OCI-LY1 (cell line): ENCODE results near the gene P4HA3.

Experiments used
- H2AFZ ChIP-seq: fragments of 200-600 bp; sonication (generic), shearing (Covaris generic); 2 replicates; pipeline ENCODE4 v1.6.0; 2014; ENCODE audit warnings: antibody characterized with exemption, mild to moderate bottlenecking, low read length
- H3F3A ChIP-seq: fragments of 200-600 bp; sonication (generic), shearing (Covaris generic); 2 replicates; pipeline ENCODE4 v1.6.0; 2014; ENCODE audit warnings: mild to moderate bottlenecking, antibody characterized with exemption, low read length, moderate library complexity; ENCODE audit not compliant: insufficient read depth
- H3K27ac ChIP-seq: fragments of 200-600 bp; sonication (generic); 2 replicates; pipeline ENCODE4 v1.5.1; 2014; ENCODE audit warnings: low read length, mixed run types, mild to moderate bottlenecking, low read depth; ENCODE audit not compliant: poor library complexity, severe bottlenecking
- H3K27me3 ChIP-seq: fragments of 200-600 bp; sonication (generic); 2 replicates; pipeline ENCODE4 v1.6.0; 2014; ENCODE audit warnings: antibody characterized with exemption, mild to moderate bottlenecking, low read length, moderate library complexity; ENCODE audit not compliant: insufficient read depth
- H3K36me3 ChIP-seq: fragments of 200-600 bp; sonication (generic); 2 replicates; pipeline ENCODE4 v1.6.1; 2014; ENCODE audit warnings: mild to moderate bottlenecking, antibody characterized with exemption, low read length, moderate library complexity, mixed read lengths; ENCODE audit not compliant: insufficient read depth
- H3K4me1 ChIP-seq: fragments of 200-600 bp; sonication (generic); 2 replicates; pipeline ENCODE4 v1.5.1; 2014; ENCODE audit warnings: mild to moderate bottlenecking, low read length, moderate library complexity; ENCODE audit not compliant: insufficient read depth, severe bottlenecking
- H3K4me2 ChIP-seq: fragments of 200-600 bp; sonication (generic), shearing (Covaris generic); 2 replicates; pipeline ENCODE4 v1.6.1; 2014; ENCODE audit warnings: low read length
- H3K4me3 ChIP-seq: fragments of 200-600 bp; sonication (generic); 2 replicates; pipeline ENCODE4 v1.5.1; 2014; ENCODE audit warnings: low read length, low read depth, mild to moderate bottlenecking, mixed read lengths; ENCODE audit not compliant: poor library complexity, severe bottlenecking
- H3K79me2 ChIP-seq: fragments of 200-600 bp; shearing (Covaris generic); 2 replicates; pipeline ENCODE4 v1.6.1; 2016; ENCODE audit warnings: mixed run types, low read length, mixed read lengths; ENCODE audit not compliant: insufficient read depth
- H3K9ac ChIP-seq: fragments of 200-600 bp; sonication (generic), shearing (Covaris generic); 2 replicates; pipeline ENCODE4 v1.6.1; 2014; ENCODE audit warnings: mild to moderate bottlenecking, low read length, mixed read lengths
- H3K9me2 ChIP-seq: fragments of 200-600 bp; sonication (generic), shearing (Covaris generic); 2 replicates; pipeline ENCODE4 v1.6.1; 2014; ENCODE audit warnings: low read depth, mild to moderate bottlenecking, low read length, mixed read lengths
- H3K9me3 ChIP-seq: fragments of 200-600 bp; shearing (Covaris generic); 2 replicates; pipeline ENCODE4 v1.6.1; 2014; ENCODE audit warnings: low read length, mixed read lengths
- H4K20me1 ChIP-seq: fragments of 200-600 bp; sonication (generic), shearing (Covaris generic); 2 replicates; pipeline ENCODE4 v1.6.0; 2016; ENCODE audit warnings: mild to moderate bottlenecking, low read length; ENCODE audit not compliant: insufficient read depth
- EZH2 ChIP-seq: fragments of 200-600 bp; sonication (generic), shearing (Covaris generic); IDR thresholded peaks from 2 replicates; pipeline ENCODE4 v1.8.0; 2017; ENCODE audit warnings: borderline replicate concordance, mixed run types, mild to moderate bottlenecking, antibody characterized with exemption, low read length, moderate library complexity, mixed read lengths
- TF ChIP-seq, protein P1 (sequence below): fragments of 200-600 bp; sonication (generic), shearing (Covaris generic); IDR thresholded peaks from 2 replicates; pipeline ENCODE4 v1.5.1; 2017; ENCODE audit warnings: mild to moderate bottlenecking, antibody characterized with exemption, low read length, moderate library complexity, mixed read lengths

P4HA3 gene

DNA sequence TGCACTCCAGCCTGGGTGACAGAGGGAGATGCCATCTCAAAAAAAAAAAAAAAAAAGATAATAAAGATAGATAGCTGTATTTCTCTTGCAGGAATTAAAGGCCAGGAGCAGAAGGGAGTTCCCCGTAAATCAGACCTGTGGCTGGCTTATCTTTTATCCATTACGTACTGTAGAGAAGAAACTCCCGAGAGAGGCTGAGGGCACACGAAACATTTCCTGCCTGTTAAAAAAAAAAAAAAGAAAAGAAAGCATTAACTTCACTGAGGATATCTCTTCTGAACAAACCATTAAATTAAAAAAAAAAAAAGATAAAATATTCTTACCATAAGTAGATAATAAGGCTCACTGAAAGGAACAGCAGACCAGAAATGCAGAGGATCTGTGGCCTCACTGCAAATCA, 22.5 kb downstream of the P4HA3 start:
- Histone ChIP-seq H3K4me1 (no peaks in the 10 kb centered on the region), H3K9me3 (no peaks in the 10 kb centered on the region), H3K4me3 (no peak overlapping the region), H3K27ac (no peak overlapping the region), H3K4me2 (no peak overlapping the region), H4K20me1 (no peaks in the 10 kb centered on the region), H3K79me2 (no peaks in the 10 kb centered on the region), H3K36me3 (no peaks in the 10 kb centered on the region), H3K9ac (no peak overlapping the region), H3K9me2 (no peaks in the 10 kb centered on the region), H3K27me3 (no peaks in the 10 kb centered on the region; the same call in 1 of the 2 replicates), H3F3A (no peaks in the 10 kb centered on the region), H2AFZ (no peak overlapping the region)
- TF ChIP-seq, protein P1, sequence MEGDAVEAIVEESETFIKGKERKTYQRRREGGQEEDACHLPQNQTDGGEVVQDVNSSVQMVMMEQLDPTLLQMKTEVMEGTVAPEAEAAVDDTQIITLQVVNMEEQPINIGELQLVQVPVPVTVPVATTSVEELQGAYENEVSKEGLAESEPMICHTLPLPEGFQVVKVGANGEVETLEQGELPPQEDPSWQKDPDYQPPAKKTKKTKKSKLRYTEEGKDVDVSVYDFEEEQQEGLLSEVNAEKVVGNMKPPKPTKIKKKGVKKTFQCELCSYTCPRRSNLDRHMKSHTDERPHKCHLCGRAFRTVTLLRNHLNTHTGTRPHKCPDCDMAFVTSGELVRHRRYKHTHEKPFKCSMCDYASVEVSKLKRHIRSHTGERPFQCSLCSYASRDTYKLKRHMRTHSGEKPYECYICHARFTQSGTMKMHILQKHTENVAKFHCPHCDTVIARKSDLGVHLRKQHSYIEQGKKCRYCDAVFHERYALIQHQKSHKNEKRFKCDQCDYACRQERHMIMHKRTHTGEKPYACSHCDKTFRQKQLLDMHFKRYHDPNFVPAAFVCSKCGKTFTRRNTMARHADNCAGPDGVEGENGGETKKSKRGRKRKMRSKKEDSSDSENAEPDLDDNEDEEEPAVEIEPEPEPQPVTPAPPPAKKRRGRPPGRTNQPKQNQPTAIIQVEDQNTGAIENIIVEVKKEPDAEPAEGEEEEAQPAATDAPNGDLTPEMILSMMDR = no peak
- TF ChIP-seq EZH2 = no peak

DNA sequence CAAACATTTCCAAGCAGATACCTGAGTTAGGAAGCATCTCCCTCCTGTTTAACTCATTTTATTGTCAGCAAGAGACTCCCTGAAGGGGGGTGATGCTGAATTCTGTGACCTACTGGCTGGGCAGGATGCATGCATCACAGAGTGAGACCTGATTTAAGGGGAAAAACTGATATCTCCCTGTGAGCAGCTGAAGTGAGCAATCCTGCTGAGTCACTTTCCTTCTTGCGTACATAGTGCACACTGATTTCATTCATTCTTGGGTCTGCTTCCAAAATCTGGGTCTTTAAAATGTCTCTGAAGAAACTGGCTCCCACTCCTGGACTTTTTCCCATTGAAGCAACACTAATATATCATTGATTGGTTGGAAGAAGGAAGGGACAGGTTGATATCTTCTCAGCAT, 23.3 kb downstream of the P4HA3 start:
- TF ChIP-seq, protein P1 = no peak
- TF ChIP-seq EZH2 = no peak
- Histone ChIP-seq H4K20me1 (no peaks in the 10 kb centered on the region), H3K9me3 (no peaks in the 10 kb centered on the region), H2AFZ (no peak overlapping the region), H3F3A (no peaks in the 10 kb centered on the region), H3K4me1 (no peaks in the 10 kb centered on the region), H3K27me3 (no peaks in the 10 kb centered on the region; the same call in 1 of the 2 replicates), H3K9ac (no peak overlapping the region), H3K9me2 (no peaks in the 10 kb centered on the region), H3K4me2 (no peak overlapping the region), H3K79me2 (no peaks in the 10 kb centered on the region), H3K27ac (no peak overlapping the region), H3K4me3 (no peak overlapping the region), H3K36me3 (no peaks in the 10 kb centered on the region)

DNA sequence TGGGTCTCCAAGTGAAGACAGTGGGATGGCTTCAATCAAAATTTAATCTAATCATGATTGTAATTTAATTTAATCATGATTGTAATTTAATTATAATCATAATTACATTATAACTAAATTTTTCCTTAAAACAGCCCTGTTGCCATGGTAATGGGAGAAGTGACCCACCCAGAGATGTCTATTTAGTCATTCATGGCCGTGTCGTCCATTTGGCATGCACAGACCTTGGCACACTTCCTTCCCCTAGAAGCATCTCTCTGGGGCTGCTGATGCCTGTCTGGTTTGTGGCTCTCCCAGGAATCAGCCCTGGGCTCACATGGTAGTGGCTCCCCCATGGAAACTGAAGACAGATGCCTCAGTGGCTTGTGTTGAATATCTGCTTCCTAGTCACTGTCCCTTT, 27.0 kb downstream of the P4HA3 start:
- Histone ChIP-seq H3K27me3 (no peaks in the 10 kb centered on the region; the same call in 1 of the 2 replicates), H3K9me2 (no peaks in the 10 kb centered on the region), H3F3A (no peaks in the 10 kb centered on the region), H3K9me3 (no peaks in the 10 kb centered on the region), H3K4me2 (no peak overlapping the region), H2AFZ (no peak overlapping the region), H3K4me3 (no peak overlapping the region), H3K36me3 (no peaks in the 10 kb centered on the region; the same call in 1 of the 2 replicates), H4K20me1 (no peaks in the 10 kb centered on the region), H3K9ac (no peak overlapping the region), H3K79me2 (no peaks in the 10 kb centered on the region), H3K4me1 (no peaks in the 10 kb centered on the region), H3K27ac (no peak overlapping the region)
- TF ChIP-seq, protein P1 = no peak
- TF ChIP-seq EZH2 = no peak
